GM18951 (cell line): ENCODE data around the gene CKAP2L.

Experiments used
- POLR2A ChIP-seq: IDR thresholded peaks from 4 replicates; pipeline ENCODE4 v1.6.1; 2011; ENCODE audit warnings: mild to moderate bottlenecking; ENCODE audit not compliant: insufficient read length, insufficient read depth; ENCODE audit errors: extremely low read depth
- in situ Hi-C: fragments of 300-500 bp; cut with MboI; formaldehyde crosslinking; loops from one replicate; pipeline ENCODE4 v1.12.0; 2022; ENCODE audit warnings: low sequenced_read_pairs, mixed read lengths, inconsistent platforms; ENCODE audit not compliant: unreplicated experiment

CKAP2L gene

GRCh38 chr2:112737542-112738232 lies 26.7 kb downstream of the CKAP2L start:
- in situ Hi-C loops = no loop called here
- TF ChIP-seq POLR2A = no peak

- in situ Hi-C loops = loop anchor here (5.0 kb wide), 1 partner anchor 132 kb away; no protein-coding TSS in a partner anchor
- no peak for TF ChIP-seq POLR2A
These were observed 30.5 kb downstream of the CKAP2L start for GRCh38 chr2:112733871-112734270.

- in situ Hi-C loops = loop anchor here (5.0 kb wide), 1 partner anchor 131 kb away; no protein-coding TSS in a partner anchor
These were observed 31.0 kb downstream of the CKAP2L start for GRCh38 chr2:112733456-112733855.

GRCh38 chr2:112731479-112731878 lies 32.9 kb downstream of the CKAP2L start:
- no peak for TF ChIP-seq POLR2A
- in situ Hi-C loops = loop anchor here (5.0 kb wide), 1 partner anchor 129 kb away; no protein-coding TSS in a partner anchor

More at GRCh38 chr2:112733456-112733855, 31.0 kb downstream of the CKAP2L start:
- no peak for TF ChIP-seq POLR2A

- no peak for TF ChIP-seq POLR2A
- in situ Hi-C loops = loop anchor here (5.0 kb wide), 1 partner anchor 128 kb away; no protein-coding TSS in a partner anchor
These were observed 33.6 kb downstream of the CKAP2L start for GRCh38 chr2:112730791-112731190.

- in situ Hi-C loops = loop anchor here (5.0 kb wide), 1 partner anchor 128 kb away; no protein-coding TSS in a partner anchor
- no peak for TF ChIP-seq POLR2A
These were observed 34.2 kb downstream of the CKAP2L start for GRCh38 chr2:112730216-112730615.

- in situ Hi-C loops = no loop called here
- TF ChIP-seq POLR2A = no peak
These were observed 35.8 kb downstream of the CKAP2L start for GRCh38 chr2:112728378-112729175.

- in situ Hi-C loops = no loop called here
- no peak for TF ChIP-seq POLR2A
These were observed 36.4 kb downstream of the CKAP2L start for GRCh38 chr2:112728029-112728362.

GRCh38 chr2:112727276-112728028 lies 37.0 kb downstream of the CKAP2L start:
- in situ Hi-C loops = no loop called here
- no peak for TF ChIP-seq POLR2A

GRCh38 chr2:112726487-112727190 lies 37.8 kb downstream of the CKAP2L start:
- no peak for TF ChIP-seq POLR2A
- in situ Hi-C loops = no loop called here

- TF ChIP-seq POLR2A = no peak
- in situ Hi-C loops = no loop called here
These were observed 38.6 kb downstream of the CKAP2L start for GRCh38 chr2:112725545-112726457.
